H1 (cell line): Measurements from ENCODE around the gene SLC26A9. TPM values are rescaled to one million over a fixed set of nuclear protein-coding genes. Genes with fewer than 3 reads are reported as not detected.

ENCODE experiments used
- CTCF ChIA-PET: fragments of 300-600 bp; sonication (Branson Sonifier 250); formaldehyde crosslinking; loops from one replicate; lab custom pipeline; 2021; ENCODE audit not compliant: partially characterized antibody; lab: Charles Lee
- POLR2A ChIA-PET: fragments of 300-600 bp; sonication (Branson Sonifier 250); formaldehyde crosslinking; loops from one replicate; lab custom pipeline; 2021; ENCODE audit warnings: inconsistent platforms; ENCODE audit not compliant: partially characterized antibody; lab: Charles Lee
- DNase-seq, 2 experiments: peaks; one replicate each; pipeline versions ENCODE4 v3.0.0 to v3.0.0-alpha.2; 2010 to 2022; ENCODE audit warnings: low spot score in 2 of 2, low read depth in 1 of 2, mixed read lengths in 1 of 2
- FAIRE-seq: peaks from 2 replicates; lab custom pipeline; 2011; peaks lifted over from hg19 to GRCh38; lab: Jason Lieb, UNC
- H2AFZ ChIP-seq: 2 replicates; pipeline ENCODE4 v1.8.1; 2012; ENCODE audit warnings: low read length, inconsistent platforms
- H2AK5ac ChIP-seq: 2 replicates; pipeline ENCODE4 v1.6.1; 2013; ENCODE audit warnings: low read depth, low read length
- H2BK120ac ChIP-seq: replicated peaks from 2 replicates; pipeline ENCODE3; 2013; ENCODE audit warnings: low read depth, low read length, inconsistent platforms
- H2BK12ac ChIP-seq: 2 replicates; pipeline ENCODE4 v1.6.1; 2013; ENCODE audit warnings: low read depth, low read length
- H2BK15ac ChIP-seq: 2 replicates; pipeline ENCODE4 v1.6.1; 2013; ENCODE audit warnings: low read length
- H2BK20ac ChIP-seq: 2 replicates; pipeline ENCODE4 v1.6.1; 2013; ENCODE audit warnings: low read length
- H2BK5ac ChIP-seq: 2 replicates; pipeline ENCODE4 v1.6.1; 2013; ENCODE audit warnings: low read depth, low read length
- H3K14ac ChIP-seq: 2 replicates; pipeline ENCODE4 v1.6.1; 2013; ENCODE audit warnings: inconsistent platforms; ENCODE audit not compliant: insufficient read length
- H3K18ac ChIP-seq: 2 replicates; pipeline ENCODE4 v1.6.1; 2013; ENCODE audit warnings: low read length; ENCODE audit errors: extremely low read depth
- H3K23ac ChIP-seq: 2 replicates; pipeline ENCODE4 v1.6.1; 2013; ENCODE audit warnings: inconsistent platforms; ENCODE audit not compliant: insufficient read length
- H3K23me2 ChIP-seq: 2 replicates; pipeline ENCODE4 v1.6.1; 2013; ENCODE audit warnings: low read depth, low read length
- H3K27ac ChIP-seq: 2 replicates; pipeline ENCODE4 v1.6.1; 2011; ENCODE audit warnings: low read depth, low read length, inconsistent platforms
- H3K27me3 ChIP-seq, 4 experiments: replicated peaks in 1 of 4; 1 replicate in 1 of 4; 2 replicates in 3 of 4; pipeline versions ENCODE4 v1.6.1 to v1.8.1; 2011 to 2013; ENCODE audit warnings: low read length in 3 of 4, mild to moderate bottlenecking in 3 of 4, inconsistent platforms in 2 of 4, mixed read lengths in 2 of 4, moderate library complexity in 1 of 4; ENCODE audit not compliant: control insufficient read depth in 3 of 4, insufficient read depth in 3 of 4; ENCODE audit errors: extremely low read depth in 1 of 4
- H3K36me3 ChIP-seq, 4 experiments: 2 replicates each; pipeline versions ENCODE4 v1.6.1 to v1.8.1; 2011 to 2013; ENCODE audit warnings: mild to moderate bottlenecking in 4 of 4, low read length in 3 of 4, moderate library complexity in 2 of 4, control low read depth in 1 of 4, inconsistent platforms in 1 of 4; ENCODE audit not compliant: insufficient read depth in 4 of 4, control insufficient read depth in 2 of 4
- H3K4ac ChIP-seq: replicated peaks from 2 replicates; pipeline ENCODE3; 2013; ENCODE audit warnings: low read length, low read depth, mixed read lengths, inconsistent platforms; ENCODE audit not compliant: insufficient read length
- H3K4me1 ChIP-seq, 4 experiments: replicated peaks in 1 of 4; 1 replicate in 1 of 4; 2 replicates in 3 of 4; pipeline versions ENCODE4 v1.6.1 to v1.8.1; 2011 to 2013; ENCODE audit warnings: low read length in 3 of 4, inconsistent platforms in 2 of 4, mixed read lengths in 1 of 4; ENCODE audit not compliant: insufficient read depth in 4 of 4, control insufficient read depth in 3 of 4
- H3K4me2 ChIP-seq, 2 experiments: 2 replicates each; pipeline versions ENCODE4 v1.6.1 to v1.8.1; 2011 to 2013; ENCODE audit warnings: low read depth in 2 of 2, low read length in 2 of 2, control low read depth in 1 of 2, inconsistent platforms in 1 of 2, mild to moderate bottlenecking in 1 of 2; ENCODE audit not compliant: insufficient read depth in 1 of 2
- H3K4me3 ChIP-seq, 4 experiments: fragments of 200-600, 300-600 bp in 1 of 4; sonication (generic), shearing (Covaris generic), sonication (Bioruptor Twin) in 1 of 4; 2 replicates each; pipeline versions ENCODE4 v1.5.1 to v1.8.1; 2011 to 2016; ENCODE audit warnings: low read length in 4 of 4, low read depth in 3 of 4, control low read depth in 2 of 4, inconsistent platforms in 2 of 4, mild to moderate bottlenecking in 2 of 4, mixed read lengths in 1 of 4, moderate library complexity in 1 of 4; ENCODE audit not compliant: insufficient read depth in 2 of 4; ENCODE audit errors: extremely low read depth in 1 of 4
- H3K56ac ChIP-seq: replicated peaks from 2 replicates; pipeline ENCODE3; 2013; ENCODE audit warnings: low read depth, mild to moderate bottlenecking, mixed read lengths, low read length, inconsistent platforms; ENCODE audit not compliant: insufficient read length
- H3K79me1 ChIP-seq: 2 replicates; pipeline ENCODE4 v1.6.1; 2013; ENCODE audit warnings: low read depth, low read length, control low read depth
- H3K79me2 ChIP-seq, 2 experiments: 2 replicates each; pipeline versions ENCODE4 v1.6.1 to v1.8.1; 2012 to 2013; ENCODE audit warnings: low read length in 2 of 2, mild to moderate bottlenecking in 2 of 2, inconsistent platforms in 1 of 2; ENCODE audit not compliant: insufficient read depth in 2 of 2, control insufficient read depth in 1 of 2
- H3K9ac ChIP-seq, 4 experiments: replicated peaks in 1 of 4; 1 replicate in 1 of 4; 2 replicates in 3 of 4; pipeline versions ENCODE4 v1.6.1 to v1.8.1; 2011 to 2013; ENCODE audit warnings: low read depth in 3 of 4, low read length in 3 of 4, control low read depth in 2 of 4, mild to moderate bottlenecking in 2 of 4, moderate library complexity in 2 of 4, inconsistent platforms in 1 of 4; ENCODE audit errors: extremely low read depth in 1 of 4
- H3K9me3 ChIP-seq, 2 experiments: 2 replicates each; pipeline versions ENCODE4 v1.6.1 to v1.8.1; 2012 to 2013; ENCODE audit warnings: mild to moderate bottlenecking in 2 of 2, moderate library complexity in 2 of 2, control low read depth in 1 of 2, inconsistent platforms in 1 of 2, low read depth in 1 of 2, low read length in 1 of 2, mixed read lengths in 1 of 2; ENCODE audit not compliant: insufficient read depth in 2 of 2
- H4K20me1 ChIP-seq, 2 experiments: replicated peaks in 1 of 2; 2 replicates each; pipeline versions ENCODE3 to v1.8.1; 2011 to 2013; ENCODE audit warnings: inconsistent platforms in 2 of 2, low read length in 2 of 2, mild to moderate bottlenecking in 1 of 2; ENCODE audit not compliant: insufficient read depth in 2 of 2, control insufficient read depth in 1 of 2
- H4K5ac ChIP-seq: 2 replicates; pipeline ENCODE4 v1.6.1; 2013; ENCODE audit warnings: low read length, low read depth, mixed read lengths, inconsistent platforms; ENCODE audit not compliant: insufficient read length
- H4K8ac ChIP-seq: 2 replicates; pipeline ENCODE4 v1.8.0; 2013; ENCODE audit warnings: mild to moderate bottlenecking, moderate library complexity, low read length, inconsistent platforms; ENCODE audit not compliant: insufficient read depth; ENCODE audit errors: extremely low read depth
- H4K91ac ChIP-seq: replicated peaks from 2 replicates; pipeline ENCODE3; 2013; ENCODE audit warnings: low read length, mixed read lengths, inconsistent platforms; ENCODE audit not compliant: insufficient read length
- ASH2L ChIP-seq: fragments of 200-600, 300-600 bp; sonication (generic); IDR thresholded peaks from one replicate; pipeline ENCODE4 v1.7.1; 2017; ENCODE audit warnings: low read length
- ATF3 ChIP-seq: IDR thresholded peaks from 2 replicates; pipeline ENCODE4 v1.6.1; 2011; ENCODE audit warnings: low read depth, mild to moderate bottlenecking, low read length; ENCODE audit not compliant: insufficient read depth
- CBX5 ChIP-seq: fragments of 300-800, 300-1000 bp; sonication (generic); IDR thresholded peaks from 2 replicates; pipeline ENCODE4 v1.7.1; 2016; ENCODE audit warnings: antibody characterized with exemption, low read length, low read depth
- EP300 ChIP-seq, 2 experiments: IDR thresholded peaks; 1 replicate in 1 of 2; 2 replicates in 1 of 2; pipeline ENCODE4 v1.6.1; 2011 to 2012; ENCODE audit warnings: low read depth in 2 of 2, low read length in 2 of 2, mild to moderate bottlenecking in 2 of 2, borderline replicate concordance in 1 of 2, inconsistent platforms in 1 of 2, moderate library complexity in 1 of 2
- HDAC2 ChIP-seq, 2 experiments: fragments of 300-600 bp in 1 of 2; sonication (generic) in 1 of 2; IDR thresholded peaks; 2 replicates each; pipeline ENCODE4 v1.6.1; 2011 to 2012; ENCODE audit warnings: low read depth in 2 of 2, low read length in 2 of 2, mild to moderate bottlenecking in 2 of 2, moderate library complexity in 2 of 2, borderline replicate concordance in 1 of 2, inconsistent platforms in 1 of 2
- KDM1A ChIP-seq: fragments of 200-600, 300-600 bp; sonication (generic); IDR thresholded peaks from 2 replicates; pipeline ENCODE4 v1.7.1; 2016; ENCODE audit warnings: mild to moderate bottlenecking, low read length, borderline replicate concordance
- PHF8 ChIP-seq: fragments of 200-600 bp; sonication (generic); conservative IDR thresholded peaks from 2 replicates; pipeline ENCODE4 v1.7.1; 2012; ENCODE audit warnings: low read depth, mild to moderate bottlenecking, inconsistent platforms, low read length, moderate library complexity
- RAD21 ChIP-seq, 2 experiments: IDR thresholded peaks in 1 of 2; conservative IDR thresholded peaks in 1 of 2; 2 replicates each; pipeline ENCODE4 v1.6.1; 2011; ENCODE audit warnings: low read depth in 2 of 2, low read length in 2 of 2, improper control_type of control experiment in 1 of 2, inconsistent platforms in 1 of 2, mild to moderate bottlenecking in 1 of 2, moderate library complexity in 1 of 2
- RNF2 ChIP-seq: fragments of 200-900, 300-1000 bp; sonication (generic); IDR thresholded peaks from 2 replicates; pipeline ENCODE4 v1.7.1; 2016; ENCODE audit warnings: borderline replicate concordance, low read depth, mild to moderate bottlenecking, antibody characterized with exemption, low read length; ENCODE audit not compliant: poor library complexity, severe bottlenecking; ENCODE audit errors: missing control alignments
- SIX5 ChIP-seq: IDR thresholded peaks from 2 replicates; pipeline ENCODE4 v1.6.1; 2011; ENCODE audit warnings: mild to moderate bottlenecking, low read depth, low read length
- TEAD4 ChIP-seq: IDR thresholded peaks from 2 replicates; pipeline ENCODE4 v1.6.1; 2012; ENCODE audit warnings: low read depth, low read length, inconsistent platforms, mixed read lengths
- WGBS, 2 experiments: shearing (Covaris generic) in 1 of 2; methylation state at CpG; one replicate each; pipeline versions ENCODE4 v1.1.6 to v1.1.7; 2013 to 2015; ENCODE audit warnings: low lambda C conversion rate in 2 of 2, mixed read lengths in 2 of 2, inconsistent platforms in 1 of 2, low coverage in 1 of 2, missing lambda C conversion rate in 1 of 2; ENCODE audit not compliant: insufficient replicate concordance in 2 of 2, insufficient coverage in 1 of 2, insufficient read length in 1 of 2; ENCODE audit errors: extremely low coverage in 1 of 2, missing lambda C conversion rate in 1 of 2; 5-methylcytosine and 5-hydroxymethylcytosine counted together
- polyA plus RNA-seq, 7 experiments: library from polyadenylated mRNA; depleted of rRNA in 3 of 7; stranded (reverse) in 5 of 7; unstranded in 2 of 7; fragments of >200 nt in 5 of 7; fragments of 200-250 nt in 2 of 7; gene quantifications; 1 replicate in 5 of 7; 2 replicates in 1 of 7; 4 replicates in 1 of 7; pipeline versions ENCODE4 v1.2.1 to v1.2.3, GENCODE V29; 2011 to 2013; ENCODE audit warnings: missing spikeins in 2 of 7, mixed read lengths in 2 of 7
- total RNA-seq: library from RNA; stranded (reverse); fragmentation: NEBNext Ultra II Directional; extraction: Animal tissue kit (Norgen Biotek cat#: 25700); gene quantifications from 2 replicates; pipeline ENCODE4 v1.2.1, GENCODE V29; 2021

SLC26A9 gene
- total and polyA plus RNA-seq, 2 of the 8 experiments (the other 6 are each of a cell fraction or from before 2014, with no cell fraction given): not detected

GRCh38 chr1:205992218-205992882, 49.1 kb upstream of the SLC26A9 start:
- Histone ChIP-seq H3K4me1 (peaks cover 0 to 4% (median 3%) of the 10 kb centered on the region in 4 experiments; a peak in 3 of 7 replicates), H3K79me2 (no peaks in the 10 kb centered on the region), H3K9me3 (no peaks in the 10 kb centered on the region), H3K36me3 (no peaks in the 10 kb centered on the region), H4K91ac (no peak overlapping the region), H3K27ac (no peak overlapping the region), H3K9ac (no peak overlapping the region), H2BK20ac (no peak overlapping the region), H2AK5ac (no peak overlapping the region), H3K23me2 (no peaks in the 10 kb centered on the region), H3K4me3 (no peak overlapping the region), H3K14ac (no peak overlapping the region), H4K5ac (no peak overlapping the region), H2BK5ac (no peak overlapping the region), H3K18ac (no peak overlapping the region), H3K23ac (no peak overlapping the region), H2BK12ac (no peak overlapping the region), H3K79me1 (no peaks in the 10 kb centered on the region), H2BK15ac (no peak overlapping the region), H4K20me1 (no peaks in the 10 kb centered on the region), H3K4ac (no peak overlapping the region), H3K27me3 (peaks cover 3 to 7% (median 6%) of the 10 kb centered on the region in 4 experiments; a peak in 6 of 7 replicates), H3K56ac (no peak overlapping the region), H3K4me2 (no peak overlapping the region), H4K8ac (no peak overlapping the region), H2BK120ac (no peak overlapping the region), H2AFZ (no peak overlapping the region)
- DNase-seq (no peak), FAIRE-seq (no peak)
- WGBS, 2 experiments: 92% methylated on average over 14 of the region's 14 CpGs; no CpG with 5 or more reads in 1 of the 2 experiments
- ChIA-PET POLR2A (no interaction called here), CTCF (interaction anchor here (0.7 to 4.5 kb wide), 6 partner anchors 9 to 113 kb away, joined by 3 to 26 read pairs (median 10); no protein-coding TSS in a partner anchor)
- TF ChIP-seq ASH2L (no peak), TEAD4 (no peak), RNF2 (no peak), ATF3 (no peak), HDAC2 (IDR thresholded peaks at IDR 0.05; ENCODE audit: borderline replicate concordance in 1 of 2, low read depth in 2 of 2, low read length in 2 of 2) (no peak), KDM1A (no peak), CBX5 (no peak), SIX5 (no peak), RAD21 (IDR thresholded peaks at IDR 0.05 in 1 of 2, conservative IDR thresholded peaks at IDR 0.05 in 1 of 2; ENCODE audit: low read depth in 2 of 2, low read length in 2 of 2) (no peak), PHF8 (no peak), EP300 (IDR thresholded peaks at IDR 0.05; ENCODE audit: borderline replicate concordance in 1 of 2, low read depth in 2 of 2, low read length in 2 of 2) (no peak)
